GM19455 (cell line): Measurements from ENCODE around the gene GIGYF2.
"Not testable (repeated sequence)": the region's sequence is repeated elsewhere in the genome, so short reads cannot be mapped to it uniquely, and the experiment has no call there.

Experiments
- ATAC-seq: cut with Tn5 transposase; IDR thresholded peaks from one replicate; pipeline ENCODE4 v1.9.1; 2021; ENCODE audit not compliant: unreplicated experiment

The GIGYF2 gene

GRCh38 chr2:232697059-232697806, at the start of gene GIGYF2:
Gene GIGYF2 (plus strand): TSS chr2:232697331. CDS start chr2:232735198, 37,867 bp downstream.
- ATAC-seq: peak; percentile 77

GRCh38 chr2:232649033-232649432, 48.1 kb upstream of the GIGYF2 start:
- no peak for ATAC-seq

- no peak for ATAC-seq
Observed at GRCh38 chr2:232652505-232652851, 44.7 kb upstream of the GIGYF2 start.

- ATAC-seq: no peak
Observed at GRCh38 chr2:232653441-232653840, 43.7 kb upstream of the GIGYF2 start.

- no peak for ATAC-seq
Observed at GRCh38 chr2:232655392-232655791, 41.7 kb upstream of the GIGYF2 start.

GRCh38 chr2:232658217-232658785, 38.8 kb upstream of the GIGYF2 start:
- ATAC-seq: no peak

- ATAC-seq: no peak
Observed at GRCh38 chr2:232659359-232659758, 37.8 kb upstream of the GIGYF2 start.

GRCh38 chr2:232662486-232663260, 34.5 kb upstream of the GIGYF2 start:
- no peak for ATAC-seq

- ATAC-seq: no peak
Observed at GRCh38 chr2:232666051-232666805, 30.9 kb upstream of the GIGYF2 start.

GRCh38 chr2:232667989-232668583, 29.0 kb upstream of the GIGYF2 start:
- no peak for ATAC-seq

- no peak for ATAC-seq
Observed at GRCh38 chr2:232668805-232669444, 28.2 kb upstream of the GIGYF2 start.

- no peak for ATAC-seq
Observed at GRCh38 chr2:232672588-232672987, 24.5 kb upstream of the GIGYF2 start.

- ATAC-seq: no peak
Observed at GRCh38 chr2:232674491-232674890, 22.6 kb upstream of the GIGYF2 start.

GRCh38 chr2:232675381-232675780, 21.8 kb upstream of the GIGYF2 start:
- ATAC-seq: no peak

- ATAC-seq: no peak
Observed at GRCh38 chr2:232680006-232680405, 17.1 kb upstream of the GIGYF2 start.

GRCh38 chr2:232681527-232681926, 15.6 kb upstream of the GIGYF2 start:
- no peak for ATAC-seq

GRCh38 chr2:232683368-232683767, 13.8 kb upstream of the GIGYF2 start:
- ATAC-seq: no peak

- ATAC-seq: not testable (repeated sequence)
Observed at GRCh38 chr2:232685391-232685790, 11.7 kb upstream of the GIGYF2 start.

GRCh38 chr2:232687382-232688160, 9.6 kb upstream of the GIGYF2 start:
- ATAC-seq: no peak

GRCh38 chr2:232688201-232688600, 8.9 kb upstream of the GIGYF2 start:
- ATAC-seq: no peak
